Chondrocyte (in vitro differentiated cells): ENCODE data around the gene PGAP6. TPM values are rescaled to one million over a fixed set of nuclear protein-coding genes. Genes with fewer than 3 reads are reported as not detected.

Source experiments
- DNase-seq: peaks from one replicate; pipeline ENCODE4 v3.0.0; 2021; ENCODE audit warnings: mixed read lengths, low spot score
- H3K27ac Mint-ChIP-seq: one replicate; pipeline ENCODE4 v1.8.0; 2021; ENCODE audit warnings: mild to moderate bottlenecking, moderate library complexity, mixed read lengths; ENCODE audit not compliant: unreplicated experiment
- H3K27me3 Mint-ChIP-seq: 2 replicates; pipeline ENCODE4 v1.8.0; 2021; ENCODE audit warnings: low read depth, mixed read lengths
- H3K36me3 Mint-ChIP-seq: 2 replicates; pipeline ENCODE4 v1.8.0; 2021; ENCODE audit warnings: low read depth, mixed read lengths
- H3K4me1 Mint-ChIP-seq: 2 replicates; pipeline ENCODE4 v1.8.0; 2021; ENCODE audit warnings: low read depth, mild to moderate bottlenecking, mixed read lengths
- H3K4me3 Mint-ChIP-seq: one replicate; pipeline ENCODE4 v1.8.0; 2021; ENCODE audit warnings: mild to moderate bottlenecking, moderate library complexity, mixed read lengths; ENCODE audit not compliant: unreplicated experiment
- H3K9me3 Mint-ChIP-seq: 2 replicates; pipeline ENCODE4 v1.8.0; 2021; ENCODE audit warnings: low read depth, mixed read lengths
- CTCF ChIP-seq: fragments of 200-600 bp; sonication (generic); IDR thresholded peaks from 2 replicates; pipeline ENCODE4 v1.5.0; 2021; ENCODE audit warnings: antibody characterized with exemption, mild to moderate bottlenecking, moderate library complexity
- total RNA-seq: library from RNA; stranded (reverse); gene quantifications from 3 replicates; pipeline ENCODE4 v1.2.1, GENCODE V29; 2021

PGAP6 gene
- total RNA-seq, 1 donor from 2014 or later: 61.2 TPM

GRCh38 chr16:360698-361336, 21.0 kb downstream of the PGAP6 start:
- no peak overlapping the region for H3K4me3 Mint-ChIP-seq
- no peak overlapping the region for H3K27ac Mint-ChIP-seq
- H3K27me3 Mint-ChIP-seq: no peaks in the 10 kb centered on the region
- TF ChIP-seq CTCF: no peak
- peaks cover 4% of the 10 kb centered on the region for H3K4me1 Mint-ChIP-seq
- no peaks in the 10 kb centered on the region for H3K36me3 Mint-ChIP-seq
- DNase-seq: no peak
- H3K9me3 Mint-ChIP-seq: no peaks in the 10 kb centered on the region

GRCh38 chr16:359871-360697, 21.7 kb downstream of the PGAP6 start:
- DNase-seq: peak; percentile 85
- no peak for TF ChIP-seq CTCF
- Mint-ChIP-seq H3K9me3 (no peaks in the 10 kb centered on the region), H3K27ac (no peak overlapping the region), H3K36me3 (no peaks in the 10 kb centered on the region), H3K4me1 (peaks cover 4% of the 10 kb centered on the region), H3K27me3 (no peaks in the 10 kb centered on the region), H3K4me3 (no peak overlapping the region)

GRCh38 chr16:359067-359763, 22.6 kb downstream of the PGAP6 start:
- no peak for TF ChIP-seq CTCF
- Mint-ChIP-seq H3K4me3 (no peak overlapping the region), H3K4me1 (peaks cover 4% of the 10 kb centered on the region), H3K9me3 (no peaks in the 10 kb centered on the region), H3K36me3 (no peaks in the 10 kb centered on the region), H3K27me3 (no peaks in the 10 kb centered on the region), H3K27ac (no peak overlapping the region)
- DNase-seq: peak; percentile 93

DNA sequence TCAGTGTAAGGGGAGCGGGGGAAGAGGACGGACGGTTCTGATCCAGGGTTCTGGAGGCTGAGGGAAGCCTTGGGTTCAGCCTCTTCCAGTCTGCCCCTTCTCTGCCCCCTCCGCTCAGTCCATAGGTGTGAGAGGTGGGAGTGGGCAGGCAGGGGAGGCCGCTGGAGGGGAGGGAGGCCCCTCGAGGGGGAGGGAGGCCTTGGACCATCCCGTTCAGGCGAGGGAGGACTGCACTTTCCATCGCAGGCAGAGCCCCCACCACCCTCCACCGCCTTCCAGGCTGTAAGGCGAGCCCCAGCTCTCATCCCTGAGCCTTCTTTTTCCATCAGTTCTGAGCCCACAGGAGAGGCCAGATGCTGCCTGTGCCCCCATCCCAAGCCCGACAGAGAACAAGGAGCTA, 25.0 kb downstream of the PGAP6 start:
- H3K4me3 Mint-ChIP-seq: no peak overlapping the region
- H3K36me3 Mint-ChIP-seq: no peaks in the 10 kb centered on the region
- no peak for DNase-seq
- H3K27me3 Mint-ChIP-seq: no peaks in the 10 kb centered on the region
- no peaks in the 10 kb centered on the region for H3K9me3 Mint-ChIP-seq
- H3K4me1 Mint-ChIP-seq: no peaks in the 10 kb centered on the region
- TF ChIP-seq CTCF: no peak
- H3K27ac Mint-ChIP-seq: no peak overlapping the region

- Mint-ChIP-seq H3K36me3 (no peaks in the 10 kb centered on the region), H3K4me3 (no peak overlapping the region), H3K27ac (no peak overlapping the region), H3K27me3 (no peaks in the 10 kb centered on the region), H3K4me1 (peaks cover 12% of the 10 kb centered on the region), H3K9me3 (no peaks in the 10 kb centered on the region)
- no peak for TF ChIP-seq CTCF
- DNase-seq: no peak
These were observed 26.8 kb downstream of the PGAP6 start for GRCh38 chr16:354971-355461.
